Tongue (tissue), 2 donors: ENCODE measurements around the gene CHGA. TPM values are rescaled to one million over a fixed set of nuclear protein-coding genes. Genes with fewer than 3 reads are reported as not detected.

ENCODE experiments used
- DNase-seq: peaks from one replicate; pipeline ENCODE4 v3.0.0-alpha.2; 2015
- total RNA-seq: library from RNA; depleted of rRNA; stranded (reverse); fragments of >200 nt; gene quantifications from one replicate; pipeline ENCODE4 v1.2.3, GENCODE V29; 2014

CHGA gene, protein sequence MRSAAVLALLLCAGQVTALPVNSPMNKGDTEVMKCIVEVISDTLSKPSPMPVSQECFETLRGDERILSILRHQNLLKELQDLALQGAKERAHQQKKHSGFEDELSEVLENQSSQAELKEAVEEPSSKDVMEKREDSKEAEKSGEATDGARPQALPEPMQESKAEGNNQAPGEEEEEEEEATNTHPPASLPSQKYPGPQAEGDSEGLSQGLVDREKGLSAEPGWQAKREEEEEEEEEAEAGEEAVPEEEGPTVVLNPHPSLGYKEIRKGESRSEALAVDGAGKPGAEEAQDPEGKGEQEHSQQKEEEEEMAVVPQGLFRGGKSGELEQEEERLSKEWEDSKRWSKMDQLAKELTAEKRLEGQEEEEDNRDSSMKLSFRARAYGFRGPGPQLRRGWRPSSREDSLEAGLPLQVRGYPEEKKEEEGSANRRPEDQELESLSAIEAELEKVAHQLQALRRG
- 0.72 TPM for total RNA-seq

GRCh38 chr14:92922883-92923743, at the start of gene CHGA:
TSS of gene CHGA (plus strand) at chr14:92923150. CDS start at chr14:92923360, 210 bp downstream.
- peak; percentile 82 for DNase-seq

GRCh38 chr14:92874962-92875661, 47.8 kb upstream of the CHGA start:
- no peak for DNase-seq

GRCh38 chr14:92877757-92878431, 45.1 kb upstream of the CHGA start:
- peak; percentile 5 for DNase-seq

DNA sequence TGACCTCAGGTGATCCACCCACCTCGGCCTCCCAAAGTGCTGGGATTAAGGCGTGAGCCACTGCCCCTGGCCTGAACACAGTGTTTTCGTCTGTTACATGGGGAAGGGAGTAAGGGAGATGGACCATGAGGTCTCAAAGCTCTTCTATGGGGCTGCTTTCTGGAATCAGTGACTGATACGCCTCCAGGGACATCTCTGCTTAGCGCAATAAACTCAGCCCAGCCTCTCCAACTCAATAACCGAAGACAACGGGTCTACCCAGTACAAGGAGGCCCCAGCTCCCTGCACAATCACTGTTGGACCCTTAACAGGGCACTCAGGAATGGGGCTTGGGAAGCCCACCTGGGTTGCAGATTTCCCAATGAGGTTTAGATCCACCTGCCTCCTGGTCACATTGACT, 42.6 kb upstream of the CHGA start:
- DNase-seq: no peak

- DNase-seq: peak; percentile 13
Measured at GRCh38 chr14:92880851-92881250, 42.1 kb upstream of the CHGA start.

- DNase-seq: no peak
Measured at GRCh38 chr14:92883066-92883465, 39.9 kb upstream of the CHGA start.

GRCh38 chr14:92884410-92884809, 38.5 kb upstream of the CHGA start:
- no peak for DNase-seq

GRCh38 chr14:92885279-92886061, 37.5 kb upstream of the CHGA start:
- no peak for DNase-seq

DNA sequence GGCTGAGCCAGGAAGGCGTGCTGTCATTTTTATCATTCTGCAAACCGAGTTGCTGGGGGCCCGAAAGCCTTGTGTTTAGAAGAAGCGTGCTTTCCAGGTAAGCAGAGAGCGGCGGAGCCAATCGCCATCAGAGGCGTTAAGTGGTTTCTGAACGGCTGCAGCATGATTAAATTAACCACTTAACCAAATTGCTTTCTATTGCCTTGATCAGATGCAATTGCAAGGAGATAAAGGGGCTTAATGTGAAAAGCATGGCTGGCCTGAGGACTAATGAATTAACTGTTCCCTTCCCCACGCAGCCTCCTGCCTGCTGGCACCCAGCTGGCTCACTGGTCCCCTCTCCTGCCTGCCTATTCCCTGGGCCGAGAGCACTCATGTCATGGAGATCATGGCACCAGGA, 36.6 kb upstream of the CHGA start:
- no peak for DNase-seq

GRCh38 chr14:92887157-92887556, 35.8 kb upstream of the CHGA start:
- no peak for DNase-seq

DNA sequence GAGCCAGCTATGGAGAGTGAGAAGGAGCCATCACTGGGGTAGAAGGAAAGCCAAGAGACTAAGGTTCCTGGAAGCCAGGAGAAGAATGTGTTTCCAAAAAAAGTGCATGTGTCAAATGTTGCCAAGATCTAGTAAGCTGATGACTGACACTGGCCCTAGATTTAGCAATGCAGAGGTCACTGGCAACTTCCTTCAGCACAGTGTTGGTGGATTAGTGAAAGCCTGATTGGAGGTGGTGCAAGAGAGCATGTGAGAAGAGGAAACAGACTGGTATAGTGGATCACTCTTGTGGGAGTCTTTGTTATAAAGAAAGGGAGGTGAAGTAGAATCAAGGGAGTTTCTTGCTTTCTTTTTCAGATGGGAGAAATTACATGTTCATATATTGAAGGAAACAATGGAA, 34.1 kb upstream of the CHGA start:
- no peak for DNase-seq

GRCh38 chr14:92890830-92891588, 31.9 kb upstream of the CHGA start:
- no peak for DNase-seq

GRCh38 chr14:92892589-92892988, 30.4 kb upstream of the CHGA start:
- no peak for DNase-seq

- no peak for DNase-seq
Measured at GRCh38 chr14:92895352-92895878, 27.5 kb upstream of the CHGA start.

GRCh38 chr14:92897922-92898565, 24.9 kb upstream of the CHGA start:
- no peak for DNase-seq

- no peak for DNase-seq
Measured at GRCh38 chr14:92898566-92899131, 24.3 kb upstream of the CHGA start.

DNA sequence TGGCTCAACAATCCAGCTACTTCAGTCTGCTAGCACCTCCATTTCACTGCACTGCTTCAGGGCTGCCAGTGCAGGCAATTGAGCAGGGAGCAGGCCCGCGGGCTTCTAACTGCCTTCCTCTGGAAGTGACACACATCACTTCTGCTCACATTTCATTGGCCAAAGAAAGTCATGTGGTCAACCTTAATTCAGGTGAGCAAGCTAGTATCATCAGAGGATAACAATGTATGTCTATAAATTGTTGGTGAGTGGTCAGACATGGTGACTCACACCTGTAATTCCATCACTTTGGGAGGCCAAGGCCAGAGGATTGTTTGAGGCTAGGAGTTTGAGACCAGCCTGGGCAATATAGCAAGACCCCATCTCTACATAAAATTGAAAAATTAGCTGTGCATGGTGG, 22.3 kb upstream of the CHGA start:
- no peak for DNase-seq

DNA sequence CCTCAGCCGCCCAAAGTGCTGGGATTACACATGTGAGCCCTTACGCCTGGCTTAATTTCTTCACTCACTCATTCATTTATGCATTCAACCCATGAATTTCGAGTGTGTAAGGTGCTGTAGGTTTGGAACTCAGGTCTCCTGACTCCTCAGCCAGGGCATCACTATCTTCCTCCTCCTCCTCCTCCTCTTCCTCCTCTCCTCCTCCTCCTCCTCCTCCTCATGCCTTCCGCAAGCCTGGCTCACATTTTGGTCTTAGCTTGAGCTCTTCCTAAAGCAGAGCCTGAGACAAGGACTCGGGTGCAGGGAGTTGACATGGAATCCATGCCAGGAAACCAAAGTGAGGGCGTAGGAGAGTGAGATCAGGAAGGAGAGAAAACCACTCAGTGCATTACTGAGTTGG, 20.8 kb upstream of the CHGA start:
- no peak for DNase-seq

DNA sequence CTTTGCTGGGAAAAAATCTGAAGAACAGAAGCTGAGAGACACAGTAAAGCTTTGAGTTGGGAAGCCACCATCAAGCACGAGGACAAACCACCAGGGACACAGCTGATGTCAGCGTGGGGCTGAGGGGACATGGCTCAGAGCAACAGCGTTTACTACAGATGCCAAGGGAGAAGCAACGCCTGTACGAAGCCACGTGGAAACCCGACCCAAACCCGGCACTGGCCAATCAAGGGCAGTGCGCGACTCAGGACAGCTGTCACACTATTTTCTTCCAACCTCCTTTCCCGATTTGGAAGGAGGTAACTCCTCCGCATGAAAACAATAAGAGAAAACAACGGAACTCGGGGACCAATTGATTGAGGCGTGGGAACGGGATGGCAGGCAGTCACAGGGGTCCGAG, 20.2 kb upstream of the CHGA start:
- no peak for DNase-seq
